GM12878 (cell line): Measurements from ENCODE around the gene TMEM39B. TPM values are rescaled to one million over a fixed set of nuclear protein-coding genes. Genes with fewer than 3 reads are reported as not detected.

ENCODE experiments used
- ATAC-seq: fragments of 200-7000 bp; cut with Tn5 transposase; 3 replicates; pipeline ENCODE4 v1.9.1; 2020; ENCODE audit warnings: mild to moderate bottlenecking, moderate library complexity
- BruUV-seq: library from RNA; stranded (reverse); fragments of 400-500 nt; replicated peaks from 2 replicates; lab custom pipeline; 2021; lab: Mats Ljungman, UMichigan
- CTCF ChIA-PET: fragments of 300-600 bp; sonication (Branson Sonifier 250); formaldehyde crosslinking; extraction: SDS; loops from one replicate; lab custom pipeline; 2021; ENCODE audit warnings: inconsistent platforms; lab: Yijun Ruan, JAX
- POLR2A ChIA-PET: fragments of 350-600 bp; formaldehyde crosslinking; extraction: SDS; loops from one replicate; lab custom pipeline; 2021; ENCODE audit warnings: inconsistent platforms; lab: Charles Lee
- RAD21 ChIA-PET: fragments of 300-600 bp; sonication (Branson Sonifier 250); formaldehyde crosslinking; loops from one replicate; lab custom pipeline; 2023; ENCODE audit warnings: antibody characterized with exemption; ENCODE audit not compliant: unreplicated experiment; lab: Charles Lee
- SMC1A ChIA-PET: fragments of 300-600 bp; sonication (Branson Sonifier 250); formaldehyde crosslinking; loops from one replicate; lab custom pipeline; 2023; ENCODE audit not compliant: unreplicated experiment, uncharacterized antibody; lab: Charles Lee
- DNase-seq: peaks from one replicate; pipeline ENCODE4 v3.0.0-alpha.2; 2011; ENCODE audit warnings: low read depth, low spot score
- FAIRE-seq: peaks from 3 replicates; lab custom pipeline; 2011; peaks lifted over from hg19 to GRCh38; lab: Jason Lieb, UNC
- H2AFZ ChIP-seq: 2 replicates; pipeline ENCODE4 v1.6.0; 2011; ENCODE audit warnings: low read depth, low read length, control low read depth; ENCODE audit not compliant: control insufficient read depth
- H3K27ac ChIP-seq: 2 replicates; pipeline ENCODE4 v1.5.1; 2011; ENCODE audit warnings: control low read depth; ENCODE audit not compliant: control insufficient read depth, insufficient read depth
- H3K27me3 ChIP-seq, 2 experiments: replicated peaks in 1 of 2; 2 replicates each; pipeline versions ENCODE4 v1.6.0 to v1.6.1; 2011; ENCODE audit warnings: low read length in 1 of 2; ENCODE audit not compliant: control insufficient read depth in 2 of 2, insufficient read depth in 2 of 2
- H3K36me3 ChIP-seq, 2 experiments: 2 replicates each; pipeline ENCODE4 v1.5.1; 2011; ENCODE audit warnings: low read length in 1 of 2; ENCODE audit not compliant: control insufficient read depth in 2 of 2, insufficient read depth in 2 of 2
- H3K4me1 ChIP-seq: 2 replicates; pipeline ENCODE4 v1.6.1; 2011; ENCODE audit warnings: mild to moderate bottlenecking, low read length, moderate library complexity, mixed read lengths; ENCODE audit not compliant: control insufficient read depth, insufficient read depth
- H3K4me2 ChIP-seq: 2 replicates; pipeline ENCODE4 v1.6.0; 2011; ENCODE audit warnings: control low read depth; ENCODE audit not compliant: control insufficient read depth, insufficient read depth
- H3K4me3 ChIP-seq: fragments of 200-600 bp; sonication (generic); 2 replicates; pipeline ENCODE4 v1.5.1; 2016
- H3K79me2 ChIP-seq: 2 replicates; pipeline ENCODE4 v1.6.0; 2011; ENCODE audit warnings: low read length; ENCODE audit not compliant: control insufficient read depth, insufficient read depth
- H3K9ac ChIP-seq: 2 replicates; pipeline ENCODE4 v1.8.0; 2011; ENCODE audit warnings: low read length, control low read depth, mixed read lengths; ENCODE audit not compliant: control insufficient read depth, insufficient read depth
- H3K9me3 ChIP-seq: replicated peaks from 3 replicates; pipeline ENCODE4 v1.5.1; 2011; ENCODE audit warnings: mild to moderate bottlenecking, low read length; ENCODE audit not compliant: control insufficient read depth, insufficient read depth
- H4K20me1 ChIP-seq: 2 replicates; pipeline ENCODE4 v1.6.0; 2011; ENCODE audit not compliant: control insufficient read depth, insufficient read depth
- ATF7 ChIP-seq: fragments of 450-650 bp; IDR thresholded peaks from 2 replicates; pipeline ENCODE4 v1.6.1; 2016; ENCODE audit warnings: low read depth, mild to moderate bottlenecking
- BRCA1 ChIP-seq: IDR thresholded peaks from 2 replicates; pipeline ENCODE4 v1.6.1; 2011; ENCODE audit warnings: low read depth, low read length, improper control_type of control experiment
- CBFB ChIP-seq: IDR thresholded peaks from 2 replicates; pipeline ENCODE4 v1.6.1; 2016; ENCODE audit warnings: antibody characterized with exemption, low read depth
- CREB1 ChIP-seq: IDR thresholded peaks from 2 replicates; pipeline ENCODE4 v1.6.1; 2012; ENCODE audit warnings: low read depth, mild to moderate bottlenecking, inconsistent platforms
- EED ChIP-seq: sonication (generic); IDR thresholded peaks from 2 replicates; pipeline ENCODE4 v1.6.1; 2016; ENCODE audit warnings: antibody characterized with exemption, low read depth
- RCOR1 ChIP-seq: conservative IDR thresholded peaks from 2 replicates; pipeline ENCODE4 v1.6.1; 2012; ENCODE audit warnings: low read depth, low read length, improper control_type of control experiment
- TAF1 ChIP-seq: IDR thresholded peaks from 2 replicates; pipeline ENCODE4 v1.6.1; 2011; ENCODE audit warnings: mild to moderate bottlenecking, low read depth, low read length, borderline replicate concordance
- YBX1 ChIP-seq: fragments of 450-650 bp; IDR thresholded peaks from 2 replicates; pipeline ENCODE4 v1.6.1; 2016; ENCODE audit warnings: antibody characterized with exemption
- ZBED1 ChIP-seq: IDR thresholded peaks from 2 replicates; pipeline ENCODE4 v1.6.1; 2016; ENCODE audit warnings: borderline replicate concordance
- WGBS: methylation state at CpG from one replicate; pipeline ENCODE4 v1.1.6; 2016; ENCODE audit warnings: low lambda C conversion rate; ENCODE audit not compliant: insufficient replicate concordance, insufficient coverage; ENCODE audit errors: missing lambda C conversion rate; 5-methylcytosine and 5-hydroxymethylcytosine counted together
- in situ Hi-C: fragments of 300-500 bp; cut with MboI; formaldehyde crosslinking; loops from 9 replicates; pipeline ENCODE4 v1.14.3; 2018; ENCODE audit warnings: mixed read lengths
- intact Hi-C: fragments of 100-400 bp; cut with micrococcal nuclease; formaldehyde crosslinking; loops from one replicate; pipeline ENCODE4 v1.14.2; 2022; ENCODE audit not compliant: unreplicated experiment
- polyA plus RNA-seq, 11 experiments: library from polyadenylated mRNA; depleted of rRNA in 4 of 11; unstranded in 6 of 11; stranded (reverse) in 5 of 11; fragments of >200 nt; fragmentation: Nextera tagmentation in 4 of 11; fragmentation: Illumina TruSeq in 1 of 11; extraction: Ambion mirVana in 4 of 11; extraction: Trizol in 1 of 11; gene quantifications; 1 replicate in 1 of 11; 2 replicates in 10 of 11; pipeline versions ENCODE4 v1.2.1 to v1.2.3, GENCODE V29; 2011 to 2016; ENCODE audit warnings: inconsistent platforms in 2 of 11, missing spikeins in 2 of 11, low read depth in 1 of 11
- total RNA-seq, 4 experiments: library from RNA; depleted of rRNA in 3 of 4; stranded (reverse); fragments of >200 nt in 3 of 4; fragmentation: Illumina TruSeq in 1 of 4; extraction: Trizol in 1 of 4; gene quantifications; 2 replicates each; pipeline versions ENCODE4 v1.2.1 to v1.2.3, GENCODE V29; 2013 to 2021
- TF ChIP-seq, protein P1 (sequence below): fragments of 150-350 bp; IDR thresholded peaks from 2 replicates; pipeline ENCODE4 v1.6.1; 2016; ENCODE audit warnings: low read depth, low read length
- TF ChIP-seq, protein P2 (sequence below): IDR thresholded peaks from 2 replicates; pipeline ENCODE4 v1.6.1; 2011; ENCODE audit warnings: low read depth, low read length, improper control_type of control experiment, borderline replicate concordance

TMEM39B gene
- total and polyA plus RNA-seq, 10 of the 15 experiments (the other 5 are each of a cell fraction or from before 2014, with no cell fraction given) = 2.3 to 27.2 (median 12.3) TPM

DNA sequence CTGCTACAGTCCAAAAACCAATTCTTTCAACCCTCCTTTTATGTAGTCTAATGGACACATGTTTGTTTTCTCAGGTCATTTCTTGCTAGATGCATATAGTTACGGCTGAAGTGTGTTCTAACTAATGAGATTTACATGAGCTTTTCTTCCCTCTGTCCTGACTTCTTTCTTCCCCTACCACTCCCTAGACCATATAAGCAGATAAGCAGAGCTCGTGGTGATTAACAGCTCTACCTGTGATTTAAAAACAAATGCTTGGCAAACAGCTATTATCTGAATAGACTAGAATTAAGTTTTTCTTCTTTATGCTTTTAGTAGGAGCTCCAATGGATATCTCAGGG is 40.5 kb upstream of the TMEM39B start:
- peaks cover 5% of the 10 kb centered on the region; the same call in 1 of the 2 replicates for H4K20me1 ChIP-seq
- H3K4me3 ChIP-seq = no peak overlapping the region
- no peak overlapping the region for H3K27ac ChIP-seq
- ChIA-PET SMC1A (interaction anchor here (0.6 to 1.5 kb wide), 2 partner anchors 9 to 11 kb away, joined by 3 to 5 read pairs; no protein-coding TSS in a partner anchor), RAD21 (no interaction called here), CTCF (interaction anchor here (0.7 to 2.1 kb wide), 3 partner anchors 8 to 55 kb away, joined by 3 to 5 read pairs (median 3); no protein-coding TSS in a partner anchor), POLR2A (interaction anchor here (2.2 kb wide), 1 partner anchor 16 kb away, joined by 5 read pairs; no protein-coding TSS in a partner anchor)
- H3K4me1 ChIP-seq = 0 out of 2 replicates have a peak, but pooled peaks cover 3% of the 10 kb centered on the region
- no TSS peak for BruUV-seq
- H3K9me3 ChIP-seq = no peaks in the 10 kb centered on the region
- no peak for ATAC-seq
- FAIRE-seq = no peak
- H3K79me2 ChIP-seq = peaks cover 64% of the 10 kb centered on the region
- no peak overlapping the region for H2AFZ ChIP-seq
- WGBS = 70% methylated on average over 2 of the region's 2 CpGs
- in situ Hi-C loops = no loop called here
- no peak overlapping the region for H3K9ac ChIP-seq
- peaks cover 15 to 47% of the 10 kb centered on the region in 2 experiments for H3K36me3 ChIP-seq
- intact Hi-C loops = no loop called here
- no peak overlapping the region for H3K4me2 ChIP-seq
- no peak for DNase-seq
- TF ChIP-seq RCOR1 (no peak), CREB1 (no peak), YBX1 (no peak), BRCA1 (no peak), EED (no peak), CBFB (no peak), TAF1 (no peak), ZBED1 (no peak), ATF7 (no peak)
- TF ChIP-seq, protein P1, sequence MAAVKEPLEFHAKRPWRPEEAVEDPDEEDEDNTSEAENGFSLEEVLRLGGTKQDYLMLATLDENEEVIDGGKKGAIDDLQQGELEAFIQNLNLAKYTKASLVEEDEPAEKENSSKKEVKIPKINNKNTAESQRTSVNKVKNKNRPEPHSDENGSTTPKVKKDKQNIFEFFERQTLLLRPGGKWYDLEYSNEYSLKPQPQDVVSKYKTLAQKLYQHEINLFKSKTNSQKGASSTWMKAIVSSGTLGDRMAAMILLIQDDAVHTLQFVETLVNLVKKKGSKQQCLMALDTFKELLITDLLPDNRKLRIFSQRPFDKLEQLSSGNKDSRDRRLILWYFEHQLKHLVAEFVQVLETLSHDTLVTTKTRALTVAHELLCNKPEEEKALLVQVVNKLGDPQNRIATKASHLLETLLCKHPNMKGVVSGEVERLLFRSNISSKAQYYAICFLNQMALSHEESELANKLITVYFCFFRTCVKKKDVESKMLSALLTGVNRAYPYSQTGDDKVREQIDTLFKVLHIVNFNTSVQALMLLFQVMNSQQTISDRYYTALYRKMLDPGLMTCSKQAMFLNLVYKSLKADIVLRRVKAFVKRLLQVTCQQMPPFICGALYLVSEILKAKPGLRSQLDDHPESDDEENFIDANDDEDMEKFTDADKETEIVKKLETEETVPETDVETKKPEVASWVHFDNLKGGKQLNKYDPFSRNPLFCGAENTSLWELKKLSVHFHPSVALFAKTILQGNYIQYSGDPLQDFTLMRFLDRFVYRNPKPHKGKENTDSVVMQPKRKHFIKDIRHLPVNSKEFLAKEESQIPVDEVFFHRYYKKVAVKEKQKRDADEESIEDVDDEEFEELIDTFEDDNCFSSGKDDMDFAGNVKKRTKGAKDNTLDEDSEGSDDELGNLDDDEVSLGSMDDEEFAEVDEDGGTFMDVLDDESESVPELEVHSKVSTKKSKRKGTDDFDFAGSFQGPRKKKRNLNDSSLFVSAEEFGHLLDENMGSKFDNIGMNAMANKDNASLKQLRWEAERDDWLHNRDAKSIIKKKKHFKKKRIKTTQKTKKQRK = no peak
- TF ChIP-seq, protein P2, sequence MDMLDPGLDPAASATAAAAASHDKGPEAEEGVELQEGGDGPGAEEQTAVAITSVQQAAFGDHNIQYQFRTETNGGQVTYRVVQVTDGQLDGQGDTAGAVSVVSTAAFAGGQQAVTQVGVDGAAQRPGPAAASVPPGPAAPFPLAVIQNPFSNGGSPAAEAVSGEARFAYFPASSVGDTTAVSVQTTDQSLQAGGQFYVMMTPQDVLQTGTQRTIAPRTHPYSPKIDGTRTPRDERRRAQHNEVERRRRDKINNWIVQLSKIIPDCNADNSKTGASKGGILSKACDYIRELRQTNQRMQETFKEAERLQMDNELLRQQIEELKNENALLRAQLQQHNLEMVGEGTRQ = no peak
- H3K27me3 ChIP-seq = no peaks in the 10 kb centered on the region
